Caco-2 (cell line): ENCODE measurements around the gene BAHCC1. TPM values are rescaled to one million over a fixed set of nuclear protein-coding genes. Genes with fewer than 3 reads are reported as not detected.

Experiments used
- BruUV-seq: library from RNA; stranded (reverse); fragments of 400-500 nt; replicated peaks from 2 replicates; lab custom pipeline; 2021; lab: Mats Ljungman, UMichigan
- CTCF ChIA-PET: fragments of 300-600 bp; sonication (Branson Sonifier 250); formaldehyde crosslinking; loops from one replicate; lab custom pipeline; 2022; ENCODE audit warnings: antibody characterized with exemption; lab: Charles Lee
- POLR2A ChIA-PET: fragments of 300-600 bp; sonication (Branson Sonifier 250); formaldehyde crosslinking; loops from one replicate; lab custom pipeline; 2022; ENCODE audit warnings: antibody characterized with exemption; lab: Charles Lee
- DNase-seq, 2 experiments: peaks; one replicate each; pipeline versions ENCODE4 v3.0.0 to v3.0.0-alpha.2; 2020 to 2022
- H3K27me3 ChIP-seq: replicated peaks from 2 replicates; pipeline ENCODE4 v1.6.0; 2011; ENCODE audit warnings: low read length; ENCODE audit not compliant: control insufficient read depth, insufficient read depth
- H3K36me3 ChIP-seq: 2 replicates; pipeline ENCODE4 v1.5.1; 2011; ENCODE audit warnings: low read length; ENCODE audit not compliant: control insufficient read depth, insufficient read depth
- H3K4me1 ChIP-seq: fragments of 250-450 bp; sonication (Bioruptor Pico); 2 replicates; pipeline ENCODE4 v1.5.1; 2020; ENCODE audit warnings: mild to moderate bottlenecking
- H3K4me3 ChIP-seq: 2 replicates; pipeline ENCODE4 v1.5.1; 2011; ENCODE audit warnings: low read depth, mild to moderate bottlenecking, control low read depth, low read length
- H3K9me3 ChIP-seq: fragments of 250-450 bp; sonication (Bioruptor Pico); 2 replicates; pipeline ENCODE4 v1.5.1; 2020; ENCODE audit warnings: mild to moderate bottlenecking, moderate library complexity
- H3K27ac Mint-ChIP-seq: one replicate; pipeline ENCODE4 v1.8.0; 2022; ENCODE audit warnings: mixed read lengths; ENCODE audit not compliant: unreplicated experiment
- H3K27me3 Mint-ChIP-seq: one replicate; pipeline ENCODE4 v1.8.0; 2022; ENCODE audit warnings: mixed read lengths; ENCODE audit not compliant: insufficient read depth, unreplicated experiment
- H3K36me3 Mint-ChIP-seq: one replicate; pipeline ENCODE4 v1.8.0; 2022; ENCODE audit warnings: mild to moderate bottlenecking, mixed read lengths; ENCODE audit not compliant: insufficient read depth, unreplicated experiment
- H3K4me1 Mint-ChIP-seq: one replicate; pipeline ENCODE4 v1.8.0; 2022; ENCODE audit warnings: low read depth, mixed read lengths; ENCODE audit not compliant: unreplicated experiment
- H3K4me3 Mint-ChIP-seq: one replicate; pipeline ENCODE4 v1.8.0; 2022; ENCODE audit warnings: mild to moderate bottlenecking, moderate library complexity, mixed read lengths; ENCODE audit not compliant: unreplicated experiment
- H3K9me3 Mint-ChIP-seq: one replicate; pipeline ENCODE4 v1.8.0; 2022; ENCODE audit warnings: mixed read lengths; ENCODE audit not compliant: unreplicated experiment
- intact Hi-C: fragments of 100-400 bp; cut with micrococcal nuclease; formaldehyde crosslinking; loops from one replicate; pipeline ENCODE4 v1.10.0; 2022; ENCODE audit not compliant: unreplicated experiment
- total RNA-seq: library from RNA; stranded (reverse); gene quantifications from 2 replicates; pipeline ENCODE4 v1.2.3, GENCODE V29; 2022
- TF ChIP-seq, protein P1 (sequence below), 2 experiments: fragments of 200-600 bp in 1 of 2; IDR thresholded peaks; 1 replicate in 1 of 2; 2 replicates in 1 of 2; pipeline versions ENCODE4 v1.5.1 to v1.8.0; 2011 to 2022; ENCODE audit warnings: antibody characterized with exemption in 1 of 2, control low read depth in 1 of 2, inconsistent platforms in 1 of 2, low read depth in 1 of 2, low read length in 1 of 2, mild to moderate bottlenecking in 1 of 2, moderate library complexity in 1 of 2; ENCODE audit not compliant: insufficient read depth in 1 of 2, severe bottlenecking in 1 of 2, unreplicated experiment in 1 of 2

The BAHCC1 gene
- total RNA-seq, 1 experiment from 2014 or later, result 10.2 TPM

DNA sequence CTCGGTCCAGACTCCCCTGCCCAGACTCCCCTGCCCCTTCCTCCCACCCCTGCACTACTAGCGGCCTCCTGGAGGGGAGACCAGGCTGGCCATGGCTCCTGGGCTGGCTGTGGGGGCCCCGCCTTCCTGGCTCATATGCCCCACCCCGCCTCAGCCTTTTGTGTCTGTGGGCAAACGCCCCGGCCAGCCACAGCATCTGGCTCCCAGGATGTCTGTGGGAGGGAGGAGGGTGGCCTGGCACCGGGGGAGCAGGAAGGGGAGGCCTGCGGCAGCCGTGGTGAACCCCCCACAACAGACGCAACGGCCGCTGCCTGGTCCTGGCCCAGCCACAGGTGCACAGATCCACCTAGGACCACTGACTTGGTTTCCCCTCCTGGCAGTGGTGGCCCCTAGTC, 32.9 kb downstream of the BAHCC1 start:
- no peaks in the 10 kb centered on the region for H3K36me3 ChIP-seq
- H3K4me3 Mint-ChIP-seq, result no peak overlapping the region

DNA sequence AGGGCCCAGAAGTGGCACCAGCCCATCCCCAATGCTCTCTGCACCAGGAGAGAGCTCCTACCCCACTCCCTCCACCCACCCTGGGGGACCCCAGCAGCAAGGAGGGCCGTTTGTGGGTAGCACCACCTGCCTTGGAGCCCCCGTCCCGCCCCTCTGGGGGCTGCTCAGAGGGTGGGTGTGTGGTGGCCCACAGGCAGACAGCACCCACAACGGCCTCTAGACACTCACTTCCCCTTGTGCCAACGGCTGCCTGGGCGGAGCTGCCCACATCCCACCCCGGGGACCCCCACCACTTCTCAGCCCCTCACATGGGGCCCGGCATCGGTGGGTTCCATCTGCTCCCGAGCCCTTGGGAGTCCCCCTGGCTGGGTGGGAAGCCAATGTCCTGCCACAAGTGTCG, 33.3 kb downstream of the BAHCC1 start:
- Mint-ChIP-seq H3K27ac (no peak overlapping the region), H3K9me3 (no peaks in the 10 kb centered on the region), H3K27me3 (no peaks in the 10 kb centered on the region), H3K4me3 (no peak overlapping the region), H3K4me1 (no peaks in the 10 kb centered on the region), H3K36me3 (no peaks in the 10 kb centered on the region)
- no TSS peak for BruUV-seq
- CTCF ChIA-PET, result no interaction called here
- DNase-seq, result no peak
- H3K4me1 ChIP-seq, result no peaks in the 10 kb centered on the region
- TF ChIP-seq, protein P1, sequence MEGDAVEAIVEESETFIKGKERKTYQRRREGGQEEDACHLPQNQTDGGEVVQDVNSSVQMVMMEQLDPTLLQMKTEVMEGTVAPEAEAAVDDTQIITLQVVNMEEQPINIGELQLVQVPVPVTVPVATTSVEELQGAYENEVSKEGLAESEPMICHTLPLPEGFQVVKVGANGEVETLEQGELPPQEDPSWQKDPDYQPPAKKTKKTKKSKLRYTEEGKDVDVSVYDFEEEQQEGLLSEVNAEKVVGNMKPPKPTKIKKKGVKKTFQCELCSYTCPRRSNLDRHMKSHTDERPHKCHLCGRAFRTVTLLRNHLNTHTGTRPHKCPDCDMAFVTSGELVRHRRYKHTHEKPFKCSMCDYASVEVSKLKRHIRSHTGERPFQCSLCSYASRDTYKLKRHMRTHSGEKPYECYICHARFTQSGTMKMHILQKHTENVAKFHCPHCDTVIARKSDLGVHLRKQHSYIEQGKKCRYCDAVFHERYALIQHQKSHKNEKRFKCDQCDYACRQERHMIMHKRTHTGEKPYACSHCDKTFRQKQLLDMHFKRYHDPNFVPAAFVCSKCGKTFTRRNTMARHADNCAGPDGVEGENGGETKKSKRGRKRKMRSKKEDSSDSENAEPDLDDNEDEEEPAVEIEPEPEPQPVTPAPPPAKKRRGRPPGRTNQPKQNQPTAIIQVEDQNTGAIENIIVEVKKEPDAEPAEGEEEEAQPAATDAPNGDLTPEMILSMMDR (IDR thresholded peaks at IDR 0.05; ENCODE audit: insufficient read depth in 1 of 2, low read depth in 1 of 2, low read length in 1 of 2, severe bottlenecking in 1 of 2, unreplicated experiment in 1 of 2), result no peak
- no peaks in the 10 kb centered on the region for H3K36me3 ChIP-seq
- H3K4me3 ChIP-seq, result no peak overlapping the region
- intact Hi-C loops, result no loop called here
- no peaks in the 10 kb centered on the region for H3K9me3 ChIP-seq
- POLR2A ChIA-PET, result no interaction called here
- H3K27me3 ChIP-seq, result no peaks in the 10 kb centered on the region

More for the DNA sequence above, 32.9 kb downstream of the BAHCC1 start:
- no TSS peak for BruUV-seq
- TF ChIP-seq, protein P1 (IDR thresholded peaks at IDR 0.05; ENCODE audit: insufficient read depth in 1 of 2, low read depth in 1 of 2, low read length in 1 of 2, severe bottlenecking in 1 of 2, unreplicated experiment in 1 of 2), result no peak
- Histone ChIP-seq H3K4me1 (no peaks in the 10 kb centered on the region), H3K9me3 (no peaks in the 10 kb centered on the region), H3K4me3 (no peak overlapping the region), H3K27me3 (no peaks in the 10 kb centered on the region)
- POLR2A ChIA-PET, result no interaction called here
- CTCF ChIA-PET, result no interaction called here
- no peak overlapping the region for H3K27ac Mint-ChIP-seq
- no peaks in the 10 kb centered on the region for H3K9me3 Mint-ChIP-seq
- no peaks in the 10 kb centered on the region for H3K27me3 Mint-ChIP-seq
- intact Hi-C loops, result no loop called here
- no peaks in the 10 kb centered on the region for H3K36me3 Mint-ChIP-seq
- no peaks in the 10 kb centered on the region for H3K4me1 Mint-ChIP-seq
- DNase-seq, result no peak

DNA sequence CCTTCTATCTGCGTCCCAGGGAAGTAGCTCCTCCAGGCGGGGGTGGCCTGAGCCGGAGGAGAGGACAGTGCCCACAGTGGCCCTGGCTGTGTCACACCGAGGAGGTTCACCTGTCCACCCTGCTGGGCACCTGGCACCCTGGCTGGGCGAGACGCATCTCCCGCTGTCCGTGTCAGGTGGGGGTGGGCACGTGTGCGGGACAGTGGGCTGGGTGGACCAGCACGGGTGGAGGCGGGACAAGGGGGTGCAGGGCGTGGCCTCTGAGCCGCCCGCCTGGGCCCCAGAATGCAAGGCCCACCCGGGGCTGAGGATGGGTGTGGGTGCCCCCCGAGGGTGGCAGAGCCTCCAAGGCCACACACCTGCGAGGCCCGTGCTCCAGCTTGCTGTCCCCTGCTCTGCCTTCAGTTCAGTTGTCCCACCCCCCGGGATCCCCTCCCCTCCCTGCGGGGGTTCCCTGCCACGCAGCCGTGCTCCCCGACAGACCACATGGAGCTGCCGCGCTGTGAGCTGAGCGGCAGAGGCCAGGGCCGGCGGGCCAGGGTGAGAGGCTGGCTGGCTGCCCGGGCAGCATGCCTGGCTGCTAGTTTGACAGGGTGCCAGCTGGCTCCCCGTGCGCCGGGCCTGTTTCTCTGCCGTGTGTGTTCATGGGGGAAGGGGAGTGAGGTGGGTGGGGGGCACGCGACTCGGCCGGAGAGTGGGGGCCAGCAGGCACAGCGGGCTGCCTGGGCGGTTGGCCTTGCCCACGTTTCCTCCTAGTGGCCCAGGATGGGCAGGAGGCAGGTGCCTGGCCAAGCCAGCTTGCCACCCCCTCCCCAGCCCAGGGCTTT, 33.9 kb downstream of the BAHCC1 start:
- Histone ChIP-seq H3K27me3 (no peaks in the 10 kb centered on the region), H3K9me3 (no peaks in the 10 kb centered on the region), H3K4me1 (no peaks in the 10 kb centered on the region; the same call in 1 of the 2 replicates), H3K4me3 (no peak overlapping the region), H3K36me3 (no peaks in the 10 kb centered on the region)
- TF ChIP-seq, protein P1 (IDR thresholded peaks at IDR 0.05; ENCODE audit: insufficient read depth in 1 of 2, low read depth in 1 of 2, low read length in 1 of 2, severe bottlenecking in 1 of 2, unreplicated experiment in 1 of 2), result no peak
- no peaks in the 10 kb centered on the region for H3K4me1 Mint-ChIP-seq
- intact Hi-C loops, result no loop called here
- BruUV-seq, result no TSS peak
- no peaks in the 10 kb centered on the region for H3K9me3 Mint-ChIP-seq
- H3K27me3 Mint-ChIP-seq, result no peaks in the 10 kb centered on the region
- H3K27ac Mint-ChIP-seq, result no peak overlapping the region
- ChIA-PET POLR2A (no interaction called here), CTCF (interaction anchor here (0.7 to 2.3 kb wide), 9 partner anchors 10 to 174 kb away, joined by 3 to 18 read pairs (median 4); partner anchors contain the start of gene BAHCC1)
- no peak overlapping the region for H3K4me3 Mint-ChIP-seq
- H3K36me3 Mint-ChIP-seq, result no peaks in the 10 kb centered on the region
- DNase-seq, result no peak
